Glomerular visceral epithelial cell (primary cell): ENCODE data around the gene GEMIN4.

Experiments
- DNase-seq: peaks from one replicate; pipeline ENCODE4 v3.0.0-alpha.2; 2016; ENCODE audit errors: extremely low spot score

Gene GEMIN4

DNA sequence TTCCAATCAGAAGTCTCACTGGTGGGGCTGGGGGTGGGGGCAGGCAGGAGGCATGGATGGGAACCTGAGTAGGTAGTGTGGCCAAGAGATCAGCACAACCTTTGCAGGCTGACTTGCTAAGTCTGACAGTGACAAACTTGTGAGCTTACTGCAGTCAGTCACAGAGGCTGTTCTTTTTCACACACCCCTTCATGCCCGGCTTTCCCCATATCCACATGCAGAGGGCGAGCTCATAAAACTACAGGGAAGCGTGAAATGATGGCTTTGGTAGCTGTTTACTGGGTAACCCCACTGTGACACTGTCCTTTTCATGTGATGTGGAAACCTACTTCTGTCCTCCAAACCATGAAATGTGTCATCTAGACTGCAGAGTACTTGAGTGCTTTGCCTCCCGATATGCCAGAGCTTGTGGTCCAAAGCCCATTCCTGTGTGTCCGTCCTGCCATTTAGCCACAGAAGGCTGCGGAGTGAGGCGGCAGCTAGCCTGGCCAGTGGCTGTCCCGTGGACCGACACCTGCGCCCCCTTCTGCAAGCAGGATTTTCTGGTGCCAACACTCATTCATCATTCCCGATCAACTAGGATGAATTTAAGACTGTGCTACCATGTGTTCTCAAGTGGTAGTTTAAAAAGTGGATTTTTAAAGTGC is 9.8 kb downstream of the GEMIN4 start:
- DNase-seq: no peak

DNA sequence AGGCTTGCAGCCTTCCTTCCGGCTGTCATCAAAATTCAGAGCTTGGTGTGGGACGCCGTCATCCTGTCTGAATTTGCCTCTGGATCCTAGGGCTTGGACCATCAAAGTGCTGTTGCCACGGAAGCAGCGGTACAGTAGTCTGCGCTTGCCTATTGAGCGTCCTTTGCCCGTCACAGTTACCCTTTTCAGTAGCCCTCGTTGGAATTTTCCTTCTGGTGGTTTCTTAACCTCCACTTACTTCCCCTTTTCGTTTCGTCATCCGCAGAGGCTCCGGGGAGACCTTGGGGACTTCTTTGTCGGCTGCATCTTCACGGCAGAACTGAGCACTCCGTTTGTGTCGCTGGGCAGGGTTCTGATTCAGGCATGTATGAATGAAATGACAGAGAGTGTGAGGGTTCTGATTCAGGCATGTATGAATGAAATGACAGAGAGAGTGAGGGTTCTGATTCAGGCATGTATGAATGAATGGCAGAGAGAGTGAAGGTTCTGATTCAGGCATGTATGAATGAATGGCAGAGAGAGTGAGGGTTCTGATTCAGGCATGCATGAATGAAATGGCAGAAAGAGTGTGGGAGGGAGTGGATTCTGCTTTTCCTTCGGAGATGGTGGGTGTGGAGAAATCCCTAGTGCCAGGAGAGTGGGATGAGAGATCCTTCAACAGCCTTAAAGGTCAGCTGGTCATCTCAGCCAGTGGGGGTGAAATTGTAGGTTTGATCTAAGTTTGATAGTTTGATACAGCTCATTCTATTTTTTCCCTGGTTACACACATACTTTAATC is 11.6 kb downstream of the GEMIN4 start:
- DNase-seq: no peak

DNA sequence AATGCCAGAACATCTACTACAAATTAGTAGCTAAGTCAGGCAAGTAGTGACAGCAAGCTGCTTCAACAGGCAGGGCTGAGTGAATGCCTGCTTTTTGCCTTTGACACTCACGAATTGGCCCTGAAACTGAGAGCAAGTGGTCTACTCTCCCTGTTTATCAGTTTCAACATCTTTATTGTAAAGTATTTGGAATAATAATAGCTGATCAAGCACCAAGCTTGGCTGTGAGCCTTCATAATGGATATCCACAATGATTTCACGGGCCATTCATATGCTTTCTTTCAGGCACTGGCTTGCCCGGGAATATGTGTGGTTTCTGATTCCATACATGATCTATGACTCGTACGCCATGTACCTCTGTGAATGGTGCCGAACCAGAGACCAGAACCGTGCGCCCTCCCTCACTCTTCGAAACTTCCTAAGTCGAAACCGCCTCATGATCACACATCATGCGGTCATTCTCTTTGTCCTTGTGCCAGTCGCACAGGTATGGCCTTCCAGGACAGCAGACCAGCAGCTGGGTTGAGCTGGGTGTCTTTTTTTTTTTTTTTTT is 14.4 kb downstream of the GEMIN4 start:
- DNase-seq: no peak

DNA sequence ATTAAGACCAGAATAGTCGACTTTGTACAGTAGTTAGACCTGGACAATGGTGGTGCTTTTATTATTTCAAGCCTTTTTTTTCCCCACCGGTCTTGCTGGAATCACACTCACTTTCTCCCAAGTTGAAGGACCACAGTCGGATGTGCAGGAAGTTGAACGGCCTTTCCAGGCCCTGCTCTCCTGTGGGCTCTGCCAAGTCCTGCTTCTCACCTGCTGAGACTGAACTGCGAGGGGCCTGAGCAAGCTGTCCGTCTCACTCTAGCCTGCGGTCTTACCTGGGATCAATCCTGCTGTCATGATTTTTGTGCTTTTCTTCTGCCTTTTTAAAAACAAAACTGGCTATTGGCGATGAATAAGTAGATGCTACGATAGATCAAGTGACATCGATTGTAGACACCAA is 18.3 kb downstream of the GEMIN4 start:
- no peak for DNase-seq

DNA sequence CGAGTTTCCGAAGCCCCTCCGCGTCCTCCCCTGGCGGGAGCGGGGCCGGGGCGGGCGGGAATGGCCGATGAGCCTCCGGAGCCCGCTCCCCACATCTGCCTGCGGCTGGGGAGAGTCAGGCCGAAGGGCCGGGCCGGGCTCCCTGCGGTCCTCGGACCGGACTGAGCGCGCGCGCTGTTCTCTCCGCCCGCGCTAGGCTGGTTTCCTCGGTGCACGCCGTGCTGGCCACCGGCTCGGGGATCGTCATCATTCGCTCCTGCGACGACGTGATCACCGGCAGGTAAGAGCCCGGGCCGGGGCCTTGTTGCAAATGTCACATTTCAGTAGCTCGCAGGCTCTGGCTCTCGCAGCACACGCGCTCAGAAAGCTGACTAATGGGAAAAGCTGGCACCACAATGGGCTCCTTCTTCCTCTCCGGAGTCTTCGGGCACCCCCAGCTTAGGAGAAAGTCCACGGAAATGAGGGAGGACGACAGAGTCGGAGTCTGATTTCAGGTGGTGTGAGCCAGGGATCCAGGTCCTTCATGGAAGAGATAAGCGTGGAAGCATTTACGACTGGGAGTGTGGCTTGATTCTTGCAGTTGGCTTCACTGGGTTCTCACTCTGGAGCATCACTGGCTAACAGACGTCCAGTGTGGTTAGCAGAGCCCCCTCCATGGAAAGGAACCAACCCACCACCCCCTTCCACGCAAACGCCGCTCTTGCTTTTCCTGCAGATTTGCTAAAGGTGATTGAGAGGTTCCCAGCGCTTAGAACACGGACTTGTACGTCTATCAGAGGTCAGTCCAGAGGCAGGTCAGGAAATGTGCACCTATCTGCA is 19.0 kb downstream of the GEMIN4 start:
- peak; percentile 48 for DNase-seq

DNA sequence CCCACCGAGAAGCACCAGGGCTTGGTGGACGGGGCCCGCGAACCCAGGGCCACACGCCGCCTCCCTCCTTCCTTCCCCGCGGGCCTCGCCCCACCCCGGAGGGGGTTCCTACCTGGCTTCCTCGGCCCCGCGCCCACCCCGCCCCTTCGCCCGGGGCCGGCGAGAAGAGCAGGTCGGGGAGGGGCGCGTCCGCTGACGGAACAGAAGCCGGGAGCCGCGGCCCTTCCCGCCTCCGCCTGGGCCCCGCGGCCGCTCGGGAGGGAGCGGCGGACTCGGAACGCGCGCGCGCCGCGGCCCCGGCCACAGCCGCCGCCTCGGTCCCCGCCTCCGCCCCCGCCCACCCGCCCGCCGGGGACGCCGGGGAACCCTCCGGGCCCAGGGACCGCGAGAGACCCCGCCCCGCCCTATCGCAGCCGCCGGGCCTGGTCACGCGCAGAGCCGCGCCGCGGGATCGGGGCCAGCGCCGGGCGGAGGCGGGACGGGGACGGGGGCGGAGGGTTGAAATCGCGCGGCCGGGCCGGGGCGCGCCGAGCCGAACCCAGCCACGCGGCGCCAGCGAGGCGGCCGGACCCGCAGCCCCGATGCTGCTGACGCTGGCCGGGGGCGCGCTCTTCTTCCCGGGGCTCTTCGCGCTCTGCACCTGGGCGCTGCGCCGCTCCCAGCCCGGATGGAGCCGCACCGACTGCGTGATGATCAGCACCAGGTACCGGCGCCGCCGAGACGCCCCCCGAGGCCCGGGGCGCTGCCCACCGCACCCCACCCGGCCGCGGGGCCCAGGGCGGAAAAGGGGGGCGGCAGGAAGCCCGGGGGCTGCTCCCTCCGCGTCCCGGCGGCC is 19.8 kb downstream of the GEMIN4 start, which contains the start of gene TLCD3A:
TSS of gene TLCD3A (plus strand) at position 530 of the 835 bp plus-strand sequence. CDS start at position 582, 52 bp downstream.
- DNase-seq: peak; percentile 73

DNA sequence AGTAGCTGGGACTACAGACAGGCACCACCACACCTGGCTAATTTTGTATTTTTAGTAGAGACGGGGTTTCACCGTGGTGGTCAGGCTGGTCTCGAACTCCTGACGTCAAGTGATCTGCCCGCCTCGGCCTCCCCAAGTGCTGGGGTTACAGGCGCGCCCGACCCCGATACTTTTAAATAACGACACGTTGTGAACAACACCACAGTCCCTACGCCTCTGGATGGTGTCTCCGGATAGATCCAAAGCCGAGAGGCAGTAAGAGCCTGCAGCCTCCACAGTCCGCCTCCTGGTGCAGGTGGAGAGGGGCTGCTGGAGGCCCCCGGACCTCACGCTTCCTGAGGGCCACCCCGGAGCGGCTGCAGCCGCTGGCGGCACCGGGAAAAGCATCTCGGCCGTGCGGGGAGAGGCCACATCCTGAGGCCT is 20.4 kb downstream of the GEMIN4 start:
- no peak for DNase-seq

DNA sequence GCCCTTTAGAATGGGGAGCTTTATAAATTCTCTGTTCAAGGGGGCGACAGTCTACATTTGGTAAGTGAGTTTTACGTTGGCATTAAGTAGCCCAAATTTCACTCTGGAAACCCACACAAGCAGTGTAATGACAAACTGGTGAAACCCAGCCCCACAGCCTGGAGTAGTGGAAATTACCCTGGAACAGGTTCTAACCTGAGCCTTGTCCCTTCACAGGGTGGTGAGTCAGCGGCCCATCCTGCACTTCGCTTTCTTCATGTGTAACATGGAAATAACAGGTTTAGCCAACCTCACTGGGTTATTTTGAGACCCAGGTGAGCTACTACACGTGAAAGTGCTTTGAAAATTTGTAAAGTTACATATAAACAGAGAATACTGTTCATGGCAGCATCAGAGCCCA is 23.2 kb downstream of the GEMIN4 start:
- DNase-seq: no peak

DNA sequence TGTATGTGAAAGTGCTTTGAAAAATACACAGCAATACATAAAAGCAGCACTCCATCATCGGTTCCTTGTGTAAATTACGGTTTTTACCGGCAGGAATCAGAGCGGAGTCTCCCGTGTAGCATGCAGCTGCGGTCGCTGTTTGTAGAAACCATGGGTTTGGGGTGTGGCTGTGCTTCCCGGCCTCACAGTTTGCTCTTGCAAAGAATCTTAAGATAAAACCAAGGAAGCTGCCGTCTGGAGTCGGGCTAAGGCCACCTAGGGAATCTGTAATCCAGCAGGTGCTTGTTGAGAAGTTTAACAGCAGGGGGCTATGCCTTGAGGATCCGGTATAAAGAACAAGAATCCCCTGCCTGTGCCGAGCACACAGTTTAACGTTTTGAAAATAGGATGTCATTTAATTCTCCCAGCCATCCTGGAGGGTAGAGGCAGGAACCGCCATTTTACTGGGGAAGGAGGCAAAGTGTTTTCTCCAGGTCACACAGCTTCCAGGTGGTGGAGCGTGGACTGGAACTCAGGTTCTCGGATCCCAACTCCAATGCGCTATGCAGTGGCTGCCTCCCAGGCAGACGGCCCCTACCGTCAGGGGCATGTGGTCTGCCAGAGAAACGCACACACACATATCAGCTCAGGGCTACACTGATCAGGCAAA is 25.7 kb downstream of the GEMIN4 start:
- no peak for DNase-seq

DNA sequence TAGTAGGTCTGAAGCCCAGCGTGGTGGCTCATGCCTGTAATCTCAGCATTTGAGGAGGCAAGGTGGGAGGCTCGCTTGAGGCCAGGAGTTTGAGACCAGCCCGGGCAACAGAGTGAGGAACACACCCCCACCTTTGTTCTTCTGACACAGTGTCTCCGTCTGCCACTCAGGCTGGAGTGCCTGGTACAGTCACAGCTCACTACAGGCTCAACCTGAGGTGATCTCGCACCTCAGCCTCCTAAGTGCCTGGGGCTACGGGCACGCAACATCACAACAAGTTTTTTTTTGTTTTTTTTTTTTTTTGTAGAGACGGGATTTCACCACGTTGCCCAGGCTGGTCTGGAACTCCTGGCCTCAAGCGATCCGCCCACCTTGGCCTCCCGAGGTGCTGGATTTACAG is 26.3 kb downstream of the GEMIN4 start:
- DNase-seq: no peak

DNA sequence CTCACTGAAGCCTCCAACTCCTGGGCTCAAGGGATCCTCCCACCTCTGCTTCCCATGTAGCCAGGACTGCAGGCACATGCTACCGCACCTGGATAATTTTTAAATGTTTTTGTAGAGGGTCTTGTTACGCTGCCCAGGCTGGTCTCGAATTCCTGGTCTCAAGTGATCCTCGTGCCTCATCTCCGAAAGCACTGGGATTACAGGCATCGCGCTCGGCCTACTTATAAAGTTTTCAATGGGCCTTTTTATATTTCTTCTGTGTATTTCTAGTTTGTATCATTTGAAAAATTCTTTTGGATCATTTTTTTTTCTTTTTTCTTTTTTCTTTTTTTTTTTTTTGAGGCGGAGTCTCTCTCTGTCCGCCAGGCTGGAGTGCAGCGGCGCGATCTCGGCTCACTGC is 27.0 kb downstream of the GEMIN4 start:
- DNase-seq: no peak

DNA sequence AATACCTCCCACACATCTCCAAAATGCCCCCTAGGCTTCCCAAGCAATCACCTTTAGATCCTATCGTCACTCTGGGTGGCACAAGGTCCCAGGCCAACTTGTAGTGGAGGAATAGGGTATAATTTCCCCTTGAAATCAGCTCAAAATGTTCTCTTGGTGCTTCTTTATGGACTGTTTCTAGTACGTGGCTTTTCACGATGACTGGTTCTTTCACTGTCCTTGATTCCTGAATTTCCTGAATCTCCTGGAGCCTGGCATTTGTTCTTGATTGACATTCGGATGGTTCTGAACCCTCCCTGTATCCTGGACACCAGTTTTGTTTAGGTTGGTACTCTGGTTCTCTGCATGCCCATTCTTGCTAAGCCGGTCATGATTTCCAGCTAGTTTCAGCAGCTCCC is 30.5 kb downstream of the GEMIN4 start:
- DNase-seq: no peak

DNA sequence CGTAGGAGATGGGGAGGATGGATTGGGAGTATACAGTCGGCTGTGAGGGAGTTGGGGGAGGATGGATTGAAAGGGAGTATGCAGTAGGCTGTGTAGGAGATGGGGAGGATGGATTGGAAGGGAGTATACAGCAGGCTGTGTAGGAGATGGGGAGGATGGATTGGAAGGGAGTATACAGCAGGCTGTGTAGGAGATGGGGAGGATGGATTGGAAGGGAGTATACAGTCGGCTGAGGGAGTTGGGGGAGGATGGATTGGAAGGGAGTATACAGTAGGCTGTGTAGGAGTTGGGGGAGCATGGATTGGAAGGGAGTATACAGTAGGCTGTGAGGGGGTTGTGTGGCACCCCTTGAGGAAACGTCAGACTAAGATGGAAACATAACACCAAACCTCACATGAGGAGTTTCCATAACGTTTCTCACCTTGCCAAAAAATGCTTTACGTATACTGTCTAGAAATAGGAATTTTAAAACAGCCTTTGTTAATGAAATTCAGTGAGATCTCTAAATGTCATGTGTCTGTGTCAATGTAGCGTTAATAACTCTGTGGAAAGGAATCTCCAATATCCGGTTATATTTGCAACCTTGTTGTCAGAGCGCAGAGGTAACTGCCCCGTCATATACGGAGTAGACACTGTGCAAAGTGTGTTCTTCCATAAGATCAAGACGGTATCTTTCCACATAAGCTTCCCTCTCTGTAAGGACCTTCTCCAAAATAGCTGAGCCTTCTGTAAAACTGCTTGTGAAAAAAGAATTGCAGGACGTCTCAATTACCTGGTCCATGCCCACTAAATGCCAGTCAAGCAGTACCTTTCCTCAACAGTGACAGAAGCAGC is 31.1 kb downstream of the GEMIN4 start:
- no peak for DNase-seq

DNA sequence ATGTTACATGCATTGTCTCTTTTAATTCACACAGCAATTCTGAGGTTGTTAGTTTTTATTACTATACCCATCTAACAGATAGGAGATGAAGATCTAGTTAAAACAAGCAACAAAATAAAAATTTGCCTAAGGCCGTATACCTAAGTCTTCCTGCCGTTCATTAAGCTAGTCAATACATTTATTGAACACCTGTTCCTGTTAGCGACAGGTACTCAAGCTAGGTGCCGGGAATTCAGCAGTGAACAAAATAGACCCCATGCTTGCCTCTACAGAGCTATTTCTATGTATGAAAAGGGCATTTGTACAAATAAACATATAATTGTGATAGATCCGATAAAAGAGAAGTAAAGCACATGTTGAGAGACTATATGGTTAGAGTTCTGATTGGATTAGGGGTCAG is 34.0 kb downstream of the GEMIN4 start:
- DNase-seq: no peak

DNA sequence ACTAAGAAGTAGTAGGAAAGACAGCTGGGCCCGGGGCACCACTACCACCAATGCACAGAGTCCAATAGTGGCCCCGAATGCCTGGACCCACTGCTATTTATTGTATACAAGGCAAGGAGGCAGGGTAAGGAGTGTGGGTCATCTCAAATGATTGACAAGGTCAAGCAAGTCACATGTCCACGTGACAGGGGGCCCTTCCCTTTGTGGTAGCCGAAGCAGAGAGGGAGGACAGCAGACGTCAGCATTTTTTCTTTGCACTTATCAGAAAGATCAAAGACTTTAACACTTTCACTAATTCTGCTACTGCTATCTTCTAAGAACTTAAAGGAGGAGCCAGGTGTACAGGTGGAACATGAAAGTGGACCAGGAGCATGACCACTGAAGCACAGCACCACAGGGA is 43.9 kb downstream of the GEMIN4 start:
- no peak for DNase-seq

DNA sequence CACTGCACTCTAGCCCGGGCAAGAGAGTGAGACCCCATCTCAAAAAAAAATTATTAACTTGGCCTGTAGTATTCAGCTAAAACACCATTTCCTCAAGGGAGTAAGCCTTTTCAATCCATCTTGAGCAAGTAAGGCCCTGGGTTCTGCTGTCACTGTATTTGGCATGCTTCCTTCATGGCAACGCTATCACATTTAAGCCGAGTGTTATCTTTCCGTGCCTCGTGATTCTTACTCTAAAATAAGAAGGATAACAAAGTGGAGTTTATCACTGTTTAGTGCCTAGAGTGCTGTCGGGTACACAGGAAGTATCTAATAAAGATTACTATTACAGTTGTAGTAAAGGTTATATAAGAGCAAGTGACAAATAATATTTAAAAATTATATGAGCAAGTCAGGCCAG is 46.2 kb downstream of the GEMIN4 start:
- DNase-seq: no peak

DNA sequence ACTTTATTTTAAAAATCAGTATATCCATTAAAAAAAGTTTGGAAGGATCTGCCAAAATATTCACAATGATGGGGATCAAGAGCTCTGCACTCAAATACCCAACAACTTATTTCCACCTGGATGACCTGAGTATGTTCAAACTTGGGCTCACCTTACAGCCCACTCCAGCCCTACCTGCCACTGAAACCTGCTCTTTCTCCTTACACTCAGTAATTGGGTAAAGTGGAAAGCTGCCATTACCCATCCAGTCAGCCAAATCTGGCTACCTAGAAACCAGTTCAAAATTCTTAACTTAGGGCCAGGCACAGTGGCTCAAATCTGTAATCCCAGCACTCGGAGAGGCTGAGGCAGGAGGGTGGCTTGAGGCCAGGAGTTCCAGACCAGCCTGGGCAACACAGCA is 47.1 kb downstream of the GEMIN4 start:
- DNase-seq: no peak

DNA sequence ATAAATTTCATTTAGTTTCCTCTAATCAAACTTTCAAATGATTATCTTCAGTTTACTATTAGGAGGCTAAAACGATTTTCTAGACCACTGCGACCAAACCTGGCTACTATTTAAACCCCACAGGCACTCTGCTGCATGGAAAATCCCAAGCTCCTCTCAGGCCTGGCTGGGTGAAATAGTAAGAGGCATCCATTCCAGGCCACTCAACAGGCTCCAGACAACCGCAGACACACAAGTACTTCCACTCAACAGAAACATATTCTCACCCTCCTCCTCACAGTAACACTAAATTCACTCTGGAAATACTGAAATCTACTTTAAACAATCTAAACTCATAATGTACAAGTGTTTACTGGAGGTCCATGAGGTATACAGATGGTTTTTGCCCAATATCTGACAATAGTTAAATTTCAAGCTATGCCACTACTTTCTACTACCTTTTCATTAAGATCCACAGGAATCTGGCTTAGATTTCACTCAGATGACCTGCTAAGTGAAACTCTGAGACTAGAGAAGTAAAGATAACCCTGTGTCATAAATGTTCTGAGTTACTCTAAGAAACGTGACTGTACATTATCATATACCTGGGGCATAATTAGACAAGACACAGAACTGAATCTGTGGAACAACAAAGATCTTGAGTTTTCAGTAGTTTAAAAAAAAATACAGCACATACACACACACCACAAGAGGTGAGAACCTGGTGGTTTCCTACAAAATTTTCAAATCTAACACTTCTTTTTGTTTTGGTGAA is 47.8 kb downstream of the GEMIN4 start:
- DNase-seq: no peak
